Rectal smooth muscle tissue (tissue), 1 donor: ENCODE measurements around the gene USP24.
"Not testable (repeated sequence)": the region's sequence is repeated elsewhere in the genome, so short reads cannot be mapped to it uniquely, and the experiment has no call there.

ENCODE experiments used
- H3K27ac ChIP-seq: one replicate; pipeline ENCODE4 v1.7.0; 2013; ENCODE audit warnings: low read depth, low read length, inconsistent platforms
- H3K27me3 ChIP-seq: one replicate; pipeline ENCODE4 v1.7.0; 2013; ENCODE audit warnings: low read length; ENCODE audit not compliant: control insufficient read depth, insufficient read depth
- H3K36me3 ChIP-seq: one replicate; pipeline ENCODE4 v1.7.0; 2013; ENCODE audit warnings: low read length; ENCODE audit not compliant: control insufficient read depth, insufficient read depth
- H3K4me1 ChIP-seq: one replicate; pipeline ENCODE4 v1.7.0; 2013; ENCODE audit warnings: low read length; ENCODE audit not compliant: control insufficient read depth, insufficient read depth
- H3K4me3 ChIP-seq: one replicate; pipeline ENCODE4 v1.7.0; 2013; ENCODE audit warnings: low read length
- H3K9ac ChIP-seq: one replicate; pipeline ENCODE4 v1.7.0; 2013; ENCODE audit warnings: low read length

Gene USP24

GRCh38 chr1:55038974-55039341 is 176.2 kb downstream of the USP24 start:
- Histone ChIP-seq H3K36me3 (no peaks in the 10 kb centered on the region), H3K27me3 (peaks cover 11% of the 10 kb centered on the region), H3K27ac (no peak overlapping the region), H3K9ac (no peak overlapping the region), H3K4me1 (no peaks in the 10 kb centered on the region), H3K4me3 (no peak overlapping the region)

- no peak overlapping the region for H3K4me3 ChIP-seq
- no peaks in the 10 kb centered on the region for H3K4me1 ChIP-seq
- no peak overlapping the region for H3K27ac ChIP-seq
- H3K9ac ChIP-seq, result no peak overlapping the region
- peaks cover 11% of the 10 kb centered on the region for H3K27me3 ChIP-seq
- no peaks in the 10 kb centered on the region for H3K36me3 ChIP-seq
Measured at GRCh38 chr1:55038552-55038838, 176.7 kb downstream of the USP24 start.

GRCh38 chr1:55037733-55038551 is 177.2 kb downstream of the USP24 start:
- no peaks in the 10 kb centered on the region for H3K4me1 ChIP-seq
- H3K9ac ChIP-seq, result no peak overlapping the region
- no peaks in the 10 kb centered on the region for H3K36me3 ChIP-seq
- H3K4me3 ChIP-seq, result no peak overlapping the region
- H3K27ac ChIP-seq, result no peak overlapping the region
- peaks cover 11% of the 10 kb centered on the region for H3K27me3 ChIP-seq

GRCh38 chr1:55035904-55036303 is 179.3 kb downstream of the USP24 start:
- Histone ChIP-seq H3K4me1 (no peaks in the 10 kb centered on the region), H3K27ac (no peak overlapping the region), H3K4me3 (no peak overlapping the region), H3K27me3 (peaks cover 11% of the 10 kb centered on the region), H3K9ac (no peak overlapping the region), H3K36me3 (no peaks in the 10 kb centered on the region)

DNA sequence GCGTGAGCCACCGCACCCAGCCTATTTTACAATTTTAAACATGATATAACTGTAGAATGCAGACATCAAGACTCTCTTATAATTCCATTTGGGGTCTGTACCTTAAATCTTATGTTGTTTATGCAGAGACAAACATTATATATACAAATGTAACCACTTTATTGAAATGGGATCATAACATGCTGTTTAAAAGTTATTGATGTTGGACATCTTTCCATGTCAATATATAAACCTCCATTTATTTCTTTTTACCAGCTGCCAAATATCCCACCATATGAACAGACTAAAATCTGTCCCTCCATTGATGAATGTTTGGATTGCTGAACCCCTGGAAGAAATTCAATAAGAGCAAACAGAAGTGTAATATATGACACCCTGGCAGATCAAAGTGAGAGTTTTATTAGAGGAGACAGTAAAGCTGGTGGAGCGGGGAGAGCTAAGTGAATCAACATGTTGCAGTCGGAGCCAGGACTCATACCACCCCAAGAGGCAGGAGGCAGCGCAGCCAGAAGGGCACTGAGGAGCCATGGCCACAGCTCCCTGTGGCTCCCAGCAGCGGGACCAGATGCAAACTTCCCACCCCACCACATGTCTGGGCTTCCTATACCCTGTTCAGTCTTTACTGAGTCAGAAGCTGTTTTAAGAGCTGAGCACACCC is 180.6 kb downstream of the USP24 start:
- H3K36me3 ChIP-seq, result no peaks in the 10 kb centered on the region
- no peak overlapping the region for H3K27ac ChIP-seq
- H3K4me1 ChIP-seq, result no peaks in the 10 kb centered on the region
- H3K9ac ChIP-seq, result no peak overlapping the region
- no peak overlapping the region for H3K4me3 ChIP-seq
- peaks cover 11% of the 10 kb centered on the region for H3K27me3 ChIP-seq

DNA sequence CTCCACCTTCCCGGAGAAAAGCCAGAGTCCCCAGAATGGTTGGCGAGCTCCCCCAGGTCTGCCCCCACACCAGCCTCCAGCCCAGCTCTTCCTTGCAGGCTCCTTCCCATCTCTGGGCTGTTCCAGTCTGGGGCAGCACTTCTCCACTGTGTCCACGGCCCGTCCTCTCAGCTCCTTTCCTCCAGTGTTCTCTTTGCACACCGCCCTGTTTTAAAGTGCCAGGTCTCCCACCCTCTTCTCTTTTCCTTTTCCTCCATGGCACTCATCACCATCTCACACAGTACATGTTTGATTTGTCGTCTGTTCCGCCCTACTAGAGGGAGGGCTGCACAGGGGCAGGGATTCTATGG is 181.9 kb downstream of the USP24 start:
- H3K4me3 ChIP-seq, result no peak overlapping the region
- H3K27me3 ChIP-seq, result no peaks in the 10 kb centered on the region
- no peaks in the 10 kb centered on the region for H3K4me1 ChIP-seq
- no peak overlapping the region for H3K27ac ChIP-seq
- H3K9ac ChIP-seq, result no peak overlapping the region
- no peaks in the 10 kb centered on the region for H3K36me3 ChIP-seq

DNA sequence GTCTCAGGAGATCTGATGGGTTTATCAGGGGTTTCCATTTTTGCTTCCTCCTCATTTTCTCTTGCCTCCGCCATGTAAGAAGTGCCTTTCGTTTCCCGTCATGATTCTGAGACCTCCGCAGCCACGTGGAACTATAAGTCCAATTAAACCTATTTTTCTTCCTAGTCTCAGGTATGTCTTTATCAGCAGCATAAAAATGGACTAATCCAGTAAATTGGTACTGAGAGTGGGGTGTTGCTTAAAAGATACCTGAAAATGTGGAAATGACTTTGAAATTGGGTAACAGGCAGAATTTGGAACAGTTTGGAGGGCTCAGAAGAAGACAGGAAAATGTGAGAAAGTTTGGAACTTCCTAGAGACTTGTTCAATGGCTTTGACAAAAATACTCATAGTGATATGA is 184.1 kb downstream of the USP24 start:
- not testable (repeated sequence) for H3K4me1 ChIP-seq, H3K36me3 ChIP-seq, H3K4me3 ChIP-seq, H3K27me3 ChIP-seq, H3K9ac ChIP-seq, H3K27ac ChIP-seq

DNA sequence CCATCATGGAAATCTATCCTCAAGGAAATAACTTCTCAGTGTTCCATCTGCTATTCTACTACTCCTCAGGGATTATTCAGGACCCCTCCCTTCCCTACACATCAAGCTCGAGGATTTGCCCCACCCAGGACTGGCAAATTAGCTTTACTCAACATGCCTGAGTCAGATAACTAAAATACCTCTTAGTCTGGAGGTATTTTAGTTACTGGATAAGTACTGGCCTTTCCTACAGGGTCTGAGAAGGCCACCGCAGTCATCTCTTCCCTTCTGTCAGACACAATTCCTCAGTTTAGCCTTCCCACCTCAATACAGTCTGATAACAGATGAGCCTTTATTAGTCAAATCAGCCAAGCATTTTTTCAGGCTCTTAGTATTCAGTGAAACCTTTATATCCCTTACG is 188.5 kb downstream of the USP24 start:
- not testable (repeated sequence) for H3K9ac ChIP-seq, H3K27ac ChIP-seq, H3K27me3 ChIP-seq, H3K4me1 ChIP-seq, H3K4me3 ChIP-seq, H3K36me3 ChIP-seq

DNA sequence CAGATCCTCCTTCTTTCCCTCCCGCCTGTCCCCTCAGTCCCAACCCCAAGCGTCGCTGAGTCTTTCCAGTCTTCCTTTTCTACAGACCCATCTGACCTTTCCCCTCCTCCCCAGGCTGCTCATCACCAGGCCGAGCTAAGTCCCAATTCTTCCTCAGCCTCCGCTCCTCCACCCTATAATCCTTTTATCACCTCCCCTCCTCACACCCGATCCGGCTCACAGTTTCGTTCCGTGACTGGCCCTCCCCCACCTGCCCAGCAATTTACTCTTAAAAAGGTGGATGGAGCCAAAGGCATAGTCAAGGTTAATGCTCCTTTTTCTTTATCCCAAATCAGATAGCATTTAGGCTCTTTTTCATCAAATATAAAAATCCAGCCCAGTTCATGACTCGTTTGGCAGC is 191.0 kb downstream of the USP24 start:
- not testable (repeated sequence) for H3K9ac ChIP-seq, H3K36me3 ChIP-seq, H3K27ac ChIP-seq, H3K27me3 ChIP-seq, H3K4me3 ChIP-seq, H3K4me1 ChIP-seq

DNA sequence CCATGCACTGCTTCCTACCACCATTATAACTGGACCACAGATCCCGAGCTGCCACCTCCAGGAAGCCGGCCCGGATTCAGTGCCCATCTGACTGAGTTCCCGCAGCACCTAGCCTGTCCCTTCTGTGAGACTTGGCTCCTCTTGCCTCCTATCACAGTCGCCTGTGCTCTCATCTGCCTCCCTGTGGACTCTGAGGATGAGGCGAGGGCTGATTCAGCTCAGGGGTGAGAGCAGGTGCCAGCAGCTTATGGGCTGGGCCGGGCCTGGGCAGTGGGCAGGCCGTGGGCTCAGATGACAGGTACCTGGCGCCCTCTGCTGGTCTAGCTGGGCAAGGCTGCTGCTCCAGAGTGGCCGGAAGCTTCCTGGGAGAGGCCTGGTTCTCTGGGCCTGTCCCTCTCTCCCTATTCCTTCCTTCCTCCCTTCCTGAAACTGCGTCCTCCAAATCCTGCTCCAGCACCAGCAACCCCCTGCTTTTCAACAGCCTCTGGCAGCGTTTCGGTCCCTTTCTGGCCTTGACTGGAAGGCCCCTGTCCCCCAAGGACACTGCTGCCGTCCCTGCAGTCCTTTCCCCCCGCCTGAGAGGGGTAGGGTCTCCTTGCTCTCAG is 193.1 kb downstream of the USP24 start:
- Histone ChIP-seq H3K4me1 (no peaks in the 10 kb centered on the region), H3K9ac (no peak overlapping the region), H3K27me3 (peaks cover 5% of the 10 kb centered on the region), H3K27ac (no peak overlapping the region), H3K36me3 (no peaks in the 10 kb centered on the region), H3K4me3 (no peak overlapping the region)

GRCh38 chr1:55018395-55018794 is 196.8 kb downstream of the USP24 start:
- Histone ChIP-seq H3K27me3 (peaks cover 5% of the 10 kb centered on the region), H3K4me3 (no peak overlapping the region), H3K36me3 (no peaks in the 10 kb centered on the region), H3K4me1 (no peaks in the 10 kb centered on the region), H3K9ac (no peak overlapping the region), H3K27ac (no peak overlapping the region)
